HG02678 (cell line): Measurements from ENCODE around the gene VPS41.

ENCODE experiments used
- ATAC-seq: cut with Tn5 transposase; IDR thresholded peaks from one replicate; pipeline ENCODE4 v1.9.1; 2021; ENCODE audit warnings: mild to moderate bottlenecking, moderate library complexity; ENCODE audit not compliant: unreplicated experiment

Gene VPS41

GRCh38 chr7:38677981-38678697, 230.9 kb downstream of the VPS41 start:
- no peak for ATAC-seq

DNA sequence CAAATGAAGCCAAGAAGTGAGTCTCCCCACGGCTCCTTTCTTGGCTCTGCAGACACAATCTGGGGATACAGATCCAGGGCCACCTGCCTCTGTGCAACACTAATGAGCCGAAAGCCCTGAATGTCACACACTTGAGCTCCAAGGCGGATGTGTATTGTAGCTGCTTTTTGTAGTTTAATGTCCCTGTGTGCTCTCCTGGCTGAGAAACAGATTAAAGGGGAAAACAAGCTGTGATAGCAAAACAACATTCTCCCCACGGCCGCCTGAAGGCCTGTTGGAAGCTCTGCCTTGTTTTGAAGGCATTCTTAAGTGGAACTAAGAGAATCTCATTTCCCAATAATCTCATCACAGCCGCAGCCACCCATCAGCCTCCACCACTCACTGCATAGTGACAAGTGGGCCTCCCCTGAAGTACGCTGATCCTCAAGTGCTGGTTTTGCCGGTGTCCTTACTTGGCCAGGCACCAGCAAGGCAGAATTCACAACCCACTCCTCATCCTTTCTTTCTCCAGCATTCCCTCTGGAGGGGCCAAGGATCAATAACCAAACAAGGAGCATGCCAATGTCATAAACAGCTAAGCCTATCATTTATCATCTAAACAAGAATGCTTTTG, 233.4 kb downstream of the VPS41 start:
- ATAC-seq = no peak

- ATAC-seq = no peak
Measured at GRCh38 chr7:38674513-38674912, 234.5 kb downstream of the VPS41 start.

GRCh38 chr7:38673795-38674194, 235.2 kb downstream of the VPS41 start:
- no peak for ATAC-seq
